Sigmoid colon (tissue), 7 donors: Measurements from ENCODE around the gene ASIC3. TPM values are rescaled to one million over a fixed set of nuclear protein-coding genes. Genes with fewer than 3 reads are reported as not detected.

Experiments
- DNase-seq: peaks from one replicate; pipeline ENCODE4 v3.0.0-alpha.2; 2019
- H3K27ac ChIP-seq, 4 donors: fragments of 200-600 bp; sonication (generic); one replicate each; pipeline ENCODE4 v1.5.1; 2016 to 2019; ENCODE audit warnings: mild to moderate bottlenecking in 1 of 4
- H3K27me3 ChIP-seq, 3 donors: fragments of 200-600 bp; sonication (generic); one replicate each; pipeline ENCODE4 v1.5.1; 2019; ENCODE audit warnings: mild to moderate bottlenecking in 1 of 3
- H3K36me3 ChIP-seq, 4 donors: fragments of 200-600 bp; sonication (generic); one replicate each; pipeline ENCODE4 v1.5.1; 2016 to 2019
- H3K4me1 ChIP-seq, 4 donors: fragments of 200-600 bp; sonication (generic); one replicate each; pipeline ENCODE4 v1.5.1; 2017 to 2019
- H3K4me3 ChIP-seq, 4 donors: fragments of 200-600 bp; sonication (generic); one replicate each; pipeline ENCODE4 v1.5.1; 2017 to 2019; ENCODE audit warnings: mild to moderate bottlenecking in 2 of 4, moderate library complexity in 1 of 4
- H3K9me3 ChIP-seq, 4 donors: fragments of 200-600 bp in 3 of 4; sonication (generic) in 3 of 4; one replicate each; pipeline versions ENCODE4 v1.5.1 to v1.6.1; 2013 to 2019
- CTCF ChIP-seq, 4 experiments: fragments of 450-650 bp in 3 of 4; fragments of 200-600 bp in 1 of 4; IDR thresholded peaks; one replicate each; pipeline ENCODE4 v1.5.1; 2016 to 2019; ENCODE audit warnings: antibody characterized with exemption in 4 of 4, mild to moderate bottlenecking in 3 of 4, moderate library complexity in 2 of 4
- EP300 ChIP-seq, 4 donors: sonication (generic); formaldehyde crosslinking; IDR thresholded peaks; one replicate each; pipeline ENCODE4 v1.6.1; 2017; ENCODE audit warnings: antibody characterized with exemption in 4 of 4
- POLR2A ChIP-seq, 2 donors: fragments of 450-650 bp; IDR thresholded peaks; one replicate each; pipeline ENCODE4 v1.6.1; 2016; ENCODE audit warnings: antibody characterized with exemption in 2 of 2, mild to moderate bottlenecking in 2 of 2, moderate library complexity in 2 of 2
- POLR2AphosphoS5 ChIP-seq, 4 donors: sonication (generic); formaldehyde crosslinking; IDR thresholded peaks; one replicate each; pipeline ENCODE4 v1.6.1; 2017; ENCODE audit warnings: antibody characterized with exemption in 4 of 4
- WGBS, 2 donors: extraction: QIAGEN DNeasy Blood & Tissue Kit; methylation state at CpG; one replicate each; pipeline ENCODE4 v1.1.7; 2013; 5-methylcytosine and 5-hydroxymethylcytosine counted together
- intact Hi-C: fragments of 100-400 bp; cut with DNase I; formaldehyde crosslinking; loops from one replicate; pipeline ENCODE4 v1.15.1; 2023
- polyA plus RNA-seq, 3 donors: library from polyadenylated mRNA; stranded (reverse); fragments of 200-250 nt; gene quantifications; one replicate each; pipeline ENCODE4 v1.2.3, GENCODE V29; 2013
- total RNA-seq, 4 donors: library from RNA; depleted of rRNA; stranded (reverse); fragments of >200 nt; gene quantifications; one replicate each; pipeline ENCODE4 v1.1.0, GENCODE V29; 2016
- donor health status: healthy with polysubstance abuse.
- donor health status: Bipolar disorder and iron deficiency.
- donor health status: healthy.

ASIC3 gene
- total and polyA plus RNA-seq, 7 donors = 0.46 to 8.6 (median 3.1) TPM

DNA sequence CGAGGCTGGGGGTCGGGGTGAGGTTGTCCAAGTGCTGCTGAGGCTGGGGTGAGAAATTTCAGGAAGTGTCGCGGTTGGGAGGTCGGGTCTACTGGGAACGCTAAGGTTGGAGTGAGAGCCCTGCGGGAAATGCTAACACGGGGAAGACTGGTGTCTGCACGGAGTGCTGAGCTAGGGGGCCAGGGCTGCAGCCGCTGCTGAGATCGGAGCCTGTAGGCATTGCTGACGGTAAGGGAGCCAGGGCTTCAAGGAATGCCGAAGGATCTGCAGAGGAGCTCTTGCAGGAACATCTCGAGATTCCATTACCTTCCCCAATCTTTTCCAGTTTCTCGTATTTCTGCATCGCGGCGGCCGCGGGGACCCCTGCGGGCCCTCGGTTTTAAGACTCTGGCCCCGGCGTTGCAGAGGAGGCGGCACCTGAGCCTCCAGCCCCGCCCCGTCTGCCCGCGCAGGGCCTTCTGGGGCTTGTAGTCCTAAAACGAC, 9.2 kb downstream of the ASIC3 start, which contains the start of gene CDK5:
TSS of gene CDK5 (minus strand) at position 392 of the 483 bp plus-strand sequence. CDS start at position 343, 49 bp downstream.
- H3K27me3 ChIP-seq = no peaks in the 10 kb centered on the region
- H3K36me3 ChIP-seq = peaks cover 0 to 10% (median 0%) of the 10 kb centered on the region in 4 donors
- peak; percentile 76 for DNase-seq
- TF ChIP-seq POLR2A (IDR thresholded peaks at IDR 0.05) = no peak
- TF ChIP-seq CTCF (IDR thresholded peaks at IDR 0.05) = peak in 1 of 4 experiments; percentile 5
- intact Hi-C loops = no loop called here
- H3K9me3 ChIP-seq = no peaks in the 10 kb centered on the region
- peak within 1 kb of the TSS; percentile 86 to 96 (median 93) for H3K27ac ChIP-seq
- peak within 1 kb of the TSS; percentile 68 to 91 (median 78) for H3K4me3 ChIP-seq
- peaks cover 0 to 49% (median 43%) of the 10 kb centered on the region in 4 donors for H3K4me1 ChIP-seq
- WGBS, 2 donors = 0% methylated on average over 30 of the region's 30 CpGs

DNA sequence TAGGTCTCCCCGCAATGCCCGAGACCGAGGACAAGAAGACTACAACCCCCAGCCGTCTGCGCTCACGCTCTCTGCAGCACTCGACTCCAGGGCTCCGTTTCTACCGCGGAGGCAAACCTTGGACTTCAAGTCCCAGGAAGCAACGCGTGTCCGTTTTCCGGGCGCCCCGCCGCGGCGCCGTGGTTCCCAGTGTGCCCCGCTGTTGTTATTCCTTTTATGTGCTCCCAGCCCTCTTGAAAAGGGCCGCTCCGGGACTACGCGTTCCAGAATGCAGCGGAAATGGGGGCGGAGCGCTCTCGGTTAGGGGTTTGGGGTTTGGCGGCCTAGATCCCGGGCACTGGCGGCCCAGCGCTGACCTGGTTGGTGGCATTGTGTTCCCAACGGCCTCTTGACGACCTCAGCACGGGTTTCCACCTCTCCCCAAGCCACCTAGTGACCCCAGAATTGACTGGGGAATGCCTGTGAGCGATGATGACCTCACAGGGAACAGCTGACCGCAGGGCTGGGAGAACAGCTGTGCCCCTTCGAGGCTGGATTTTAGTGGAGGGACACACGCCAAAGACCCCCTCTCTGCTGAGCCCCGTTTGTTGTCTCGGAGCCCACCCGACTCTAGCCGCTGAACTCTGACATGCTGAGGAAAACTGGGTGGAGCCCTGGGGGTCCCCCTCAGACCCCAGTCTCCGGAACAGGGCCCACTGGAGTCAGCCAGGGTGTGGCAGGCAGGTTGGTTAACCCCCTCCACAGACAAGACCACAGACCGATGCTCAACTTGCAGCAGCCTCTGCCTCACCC, 9.9 kb downstream of the ASIC3 start:
- WGBS, 2 donors = 1% methylated on average over 46 of the region's 46 CpGs
- Histone ChIP-seq H3K4me1 (peaks cover 0 to 56% (median 49%) of the 10 kb centered on the region in 4 donors), H3K36me3 (peaks cover 0 to 10% (median 0%) of the 10 kb centered on the region in 4 donors), H3K9me3 (no peaks in the 10 kb centered on the region), H3K27ac (peak overlapping the region; percentile 86 to 96 (median 93)), H3K27me3 (no peaks in the 10 kb centered on the region), H3K4me3 (peak overlapping the region; percentile 68 to 91 (median 78))
- intact Hi-C loops = loop anchor here (2.0 kb wide), 2 partner anchors 29 to 53 kb away; partner anchors contain the start of gene ABCB8
- peak; percentile 100 for DNase-seq
- TF ChIP-seq POLR2AphosphoS5 (IDR thresholded peaks at IDR 0.05) (peak; percentile 72 to 96 (median 78)), EP300 (IDR thresholded peaks at IDR 0.05) (peak in 2 of 4 donors; percentile 7 to 33), CTCF (IDR thresholded peaks at IDR 0.05) (no peak), POLR2A (IDR thresholded peaks at IDR 0.05) (peak; percentile 58 to 60)

DNA sequence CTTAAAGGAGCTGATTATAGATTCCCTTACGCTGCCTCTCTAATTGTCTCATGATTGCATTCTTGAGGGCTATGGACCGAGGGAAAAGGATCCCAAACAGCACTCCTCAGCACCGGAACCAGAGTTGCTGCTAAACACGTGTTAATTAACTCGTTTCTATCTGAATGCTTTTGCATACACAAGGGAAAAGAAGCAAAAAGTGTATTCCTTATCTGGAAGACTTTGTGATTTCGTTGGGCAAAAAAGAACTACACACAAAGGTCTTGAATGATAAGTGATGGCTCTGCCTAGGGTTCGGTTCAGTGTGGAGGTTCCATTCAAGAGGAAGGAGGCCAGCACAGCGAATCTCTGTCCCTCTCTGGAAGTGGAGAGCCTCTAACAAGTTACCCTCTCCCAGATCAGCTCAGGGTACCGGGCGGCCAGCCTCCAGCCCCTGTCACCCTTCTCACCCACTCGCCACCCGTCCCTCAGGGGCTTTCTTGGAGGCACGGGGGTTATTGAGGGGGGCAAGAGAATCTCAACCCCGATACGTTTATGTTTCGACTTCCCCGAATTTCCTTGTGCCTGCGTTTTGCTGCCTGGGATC, 10.5 kb downstream of the ASIC3 start:
- 5 to 9% methylated on average over 18 of the region's 18 CpGs for WGBS, 2 donors
- peaks cover 0 to 62% (median 56%) of the 10 kb centered on the region in 4 donors for H3K4me1 ChIP-seq
- peaks cover 0 to 11% (median 0%) of the 10 kb centered on the region in 4 donors for H3K36me3 ChIP-seq
- peak overlapping the region; percentile 86 to 96 (median 93) for H3K27ac ChIP-seq
- H3K4me3 ChIP-seq = peak overlapping the region; percentile 68 to 91 (median 78)
- intact Hi-C loops = loop anchor here (1.0 to 2.0 kb wide), 4 partner anchors 22 to 52 kb away; partner anchors contain the start of genes ABCB8 and AGAP3
- H3K9me3 ChIP-seq = no peaks in the 10 kb centered on the region
- no peak for DNase-seq
- no peak for TF ChIP-seq EP300 (IDR thresholded peaks at IDR 0.05)
- no peak for TF ChIP-seq POLR2A (IDR thresholded peaks at IDR 0.05)
- no peak for TF ChIP-seq POLR2AphosphoS5 (IDR thresholded peaks at IDR 0.05)
- no peak for TF ChIP-seq CTCF (IDR thresholded peaks at IDR 0.05)
- no peaks in the 10 kb centered on the region for H3K27me3 ChIP-seq

DNA sequence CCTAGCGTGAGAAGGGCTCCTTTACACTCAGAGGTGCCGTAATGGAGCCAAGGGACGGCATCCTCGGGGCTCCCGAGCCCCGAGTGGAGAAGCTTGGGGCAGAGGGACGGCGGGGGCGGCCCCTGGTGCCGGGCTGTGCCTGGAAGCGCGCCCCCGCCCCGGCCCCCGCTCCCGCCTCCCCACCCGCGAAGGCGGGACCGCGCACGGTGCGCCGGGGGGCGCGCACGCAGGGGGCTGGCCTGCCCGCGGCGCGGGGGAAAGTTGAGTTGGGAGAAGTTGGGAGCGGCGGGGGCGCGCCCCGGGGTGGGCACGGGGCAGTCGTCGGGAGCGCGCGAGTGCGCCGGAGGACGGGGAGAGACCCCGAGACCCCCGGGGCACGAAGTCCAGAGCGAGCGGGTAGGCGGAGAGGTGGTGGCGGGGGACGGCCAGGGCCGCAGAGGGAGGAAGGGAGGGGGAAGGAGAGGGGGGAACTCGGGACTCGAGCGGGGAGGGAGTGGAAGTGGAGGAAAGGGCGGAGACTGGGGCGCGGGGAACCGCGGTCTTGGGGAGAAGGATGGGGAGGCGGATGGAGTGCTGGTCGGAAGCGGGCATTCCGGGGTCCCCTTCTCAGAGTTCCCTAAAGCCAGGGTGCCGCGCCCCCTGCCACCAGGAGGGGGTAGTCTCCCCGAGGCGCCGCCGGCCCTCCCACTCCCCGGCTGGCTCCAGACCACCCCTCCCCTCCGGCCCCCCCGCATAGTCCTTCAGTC, 11.2 kb downstream of the ASIC3 start, which contains the start of gene SLC4A2:
TSS of gene SLC4A2 (plus strand) at position 223 of the 746 bp plus-strand sequence. CDS start 2,399 bp downstream, outside the sequence.
- 1% methylated on average over 75 of the region's 75 CpGs for WGBS, 2 donors
- H3K27me3 ChIP-seq = no peaks in the 10 kb centered on the region
- peaks cover 0 to 11% (median 3%) of the 10 kb centered on the region in 4 donors for H3K36me3 ChIP-seq
- peaks cover 0 to 63% (median 56%) of the 10 kb centered on the region in 4 donors for H3K4me1 ChIP-seq
- H3K27ac ChIP-seq = peak within 1 kb of the TSS; percentile 86 to 96 (median 93)
- peak; percentile 94 for DNase-seq
- intact Hi-C loops = loop anchor here (1.0 to 2.0 kb wide), 4 partner anchors 22 to 51 kb away; partner anchors contain the start of genes ABCB8 and AGAP3
- TF ChIP-seq POLR2A (IDR thresholded peaks at IDR 0.05) (peak; percentile 17 to 21), CTCF (IDR thresholded peaks at IDR 0.05) (peak in 2 of 4 experiments; percentile 16 to 57), EP300 (IDR thresholded peaks at IDR 0.05) (no peak), POLR2AphosphoS5 (IDR thresholded peaks at IDR 0.05) (peak; percentile 34 to 85 (median 61))
- no peaks in the 10 kb centered on the region for H3K9me3 ChIP-seq
- H3K4me3 ChIP-seq = peak within 1 kb of the TSS; percentile 68 to 91 (median 78)
